ENCODE measurements around the gene GPATCH2.

GRCh38 chr1:217642455-217642854 lies 11.6 kb upstream of the GPATCH2 start:
- TF ChIP-seq CTCF (conservative IDR thresholded peaks at IDR 0.05) (no peak), ZFX (IDR thresholded peaks at IDR 0.05) (no peak)

Data from C4-2B (cell line).